Endothelial cell of umbilical vein (primary cell): Measurements from ENCODE around the gene PLEKHA8. TPM values are rescaled to one million over a fixed set of nuclear protein-coding genes. Genes with fewer than 3 reads are reported as not detected.

Source experiments
- BruUV-seq: library from RNA; stranded (reverse); fragments of 400-500 nt; replicated peaks from 2 replicates; lab custom pipeline; 2021; lab: Mats Ljungman, UMichigan
- CTCF ChIA-PET: fragments of 300-600, 350-600 bp; sonication (Branson Sonifier 250); formaldehyde crosslinking; loops from one replicate; lab custom pipeline; 2021; ENCODE audit warnings: antibody characterized with exemption, inconsistent platforms; lab: Charles Lee
- POLR2A ChIA-PET: fragments of 300-600, 350-600 bp; sonication (Branson Sonifier 250); formaldehyde crosslinking; loops from one replicate; lab custom pipeline; 2021; ENCODE audit warnings: antibody characterized with exemption, inconsistent platforms; lab: Charles Lee
- DNase-seq: peaks from one replicate; pipeline ENCODE4 v3.0.0-alpha.2; 2011; ENCODE audit warnings: low read depth, low spot score
- FAIRE-seq: peaks from 2 replicates; lab custom pipeline; 2011; peaks lifted over from hg19 to GRCh38; lab: Jason Lieb, UNC
- H2AFZ ChIP-seq: 2 replicates; pipeline ENCODE4 v1.6.0; 2012; ENCODE audit warnings: low read depth, low read length, control low read depth, inconsistent platforms
- H3K27ac ChIP-seq: 2 replicates; pipeline ENCODE4 v1.5.1; 2011; ENCODE audit warnings: low read depth, mild to moderate bottlenecking, control low read depth, low read length, moderate library complexity; ENCODE audit not compliant: insufficient read depth
- H3K27me3 ChIP-seq, 2 experiments: 2 replicates each; pipeline versions ENCODE4 v1.6.0 to v1.6.1; 2011; ENCODE audit warnings: low read length in 2 of 2, mixed read lengths in 1 of 2; ENCODE audit not compliant: control insufficient read depth in 2 of 2, insufficient read depth in 2 of 2
- H3K36me3 ChIP-seq, 2 experiments: 2 replicates in 1 of 2; 3 replicates in 1 of 2; pipeline ENCODE4 v1.5.1; 2011; ENCODE audit warnings: low read length in 2 of 2, mild to moderate bottlenecking in 1 of 2, moderate library complexity in 1 of 2; ENCODE audit not compliant: control insufficient read depth in 2 of 2, insufficient read depth in 2 of 2; ENCODE audit errors: extremely low read depth in 1 of 2
- H3K4me1 ChIP-seq: 3 replicates; pipeline ENCODE4 v1.5.1; 2011; ENCODE audit warnings: mild to moderate bottlenecking, low read length; ENCODE audit not compliant: control insufficient read depth, insufficient read depth; ENCODE audit errors: extremely low read depth
- H3K4me2 ChIP-seq: 2 replicates; pipeline ENCODE4 v1.6.1; 2011; ENCODE audit warnings: low read length, control low read depth, mixed read lengths; ENCODE audit not compliant: insufficient read depth
- H3K4me3 ChIP-seq, 3 experiments: fragments of 200-600 bp in 1 of 3; sonication (generic), shearing (Covaris generic) in 1 of 3; replicated peaks in 1 of 3; 2 replicates each; pipeline ENCODE4 v1.5.1; 2011 to 2016; ENCODE audit warnings: control low read depth in 3 of 3, low read length in 3 of 3, mild to moderate bottlenecking in 2 of 3, inconsistent platforms in 1 of 3, low read depth in 1 of 3, moderate library complexity in 1 of 3; ENCODE audit not compliant: insufficient read depth in 1 of 3
- H3K79me2 ChIP-seq: 2 replicates; pipeline ENCODE4 v1.6.0; 2012; ENCODE audit warnings: low read length, inconsistent platforms; ENCODE audit not compliant: control insufficient read depth, insufficient read depth
- H3K9ac ChIP-seq: replicated peaks from 2 replicates; pipeline ENCODE3; 2011; ENCODE audit warnings: low read length, control low read depth; ENCODE audit not compliant: insufficient read depth; ENCODE audit errors: extremely low read depth
- H3K9me1 ChIP-seq: replicated peaks from 3 replicates; pipeline ENCODE4 v1.6.0; 2011; ENCODE audit warnings: mild to moderate bottlenecking, low read length; ENCODE audit not compliant: control insufficient read depth, insufficient read depth; ENCODE audit errors: extremely low read depth
- H3K9me3 ChIP-seq: replicated peaks from 2 replicates; pipeline ENCODE4 v1.5.1; 2012; ENCODE audit warnings: low read length, inconsistent platforms; ENCODE audit not compliant: control insufficient read depth, insufficient read depth
- H4K20me1 ChIP-seq: replicated peaks from 2 replicates; pipeline ENCODE3; 2011; ENCODE audit warnings: mild to moderate bottlenecking, low read length; ENCODE audit not compliant: control insufficient read depth, insufficient read depth; ENCODE audit errors: extremely low read depth
- EZH2 ChIP-seq: IDR thresholded peaks from 2 replicates; pipeline ENCODE4 v1.6.1; 2012; ENCODE audit warnings: borderline replicate concordance, low read depth, mild to moderate bottlenecking, moderate library complexity, low read length, inconsistent platforms; ENCODE audit not compliant: severe bottlenecking
- FOS ChIP-seq: IDR thresholded peaks from 2 replicates; pipeline ENCODE4 v1.6.1; 2011; ENCODE audit warnings: mild to moderate bottlenecking, low read length, moderate library complexity, borderline replicate concordance; ENCODE audit not compliant: insufficient read depth
- GATA2 ChIP-seq: IDR thresholded peaks from 2 replicates; pipeline ENCODE4 v1.7.0; 2011; ENCODE audit warnings: low read depth, mild to moderate bottlenecking, moderate library complexity, mixed read lengths, low read length; ENCODE audit not compliant: insufficient read length, insufficient read depth
- JUN ChIP-seq: IDR thresholded peaks from 2 replicates; pipeline ENCODE4 v1.6.1; 2011; ENCODE audit warnings: borderline replicate concordance, low read depth; ENCODE audit not compliant: insufficient read length, insufficient read depth
- MYC ChIP-seq: IDR thresholded peaks from one replicate; pipeline ENCODE4 v1.6.1; 2011; ENCODE audit warnings: mild to moderate bottlenecking, low read depth, low read length
- POLR2A ChIP-seq: IDR thresholded peaks from 2 replicates; pipeline ENCODE4 v1.6.1; 2012; ENCODE audit warnings: low read depth, mild to moderate bottlenecking, control low read depth, low read length
- POLR2AphosphoS5 ChIP-seq: IDR thresholded peaks from 2 replicates; pipeline ENCODE4 v1.6.1; 2012; ENCODE audit warnings: low read depth, mild to moderate bottlenecking, control low read depth, low read length, moderate library complexity; ENCODE audit not compliant: insufficient read depth
- dilution Hi-C: fragments of 300-500 bp; cut with MboI; formaldehyde crosslinking; loops from one replicate; pipeline ENCODE4 v1.15.0; 2019; ENCODE audit warnings: low sequenced_read_pairs; ENCODE audit not compliant: extremely low pct_ligation_motif_present
- intact Hi-C: fragments of 100-400 bp; cut with micrococcal nuclease; formaldehyde crosslinking; loops from one replicate; pipeline ENCODE4 v1.10.0; 2022
- polyA plus RNA-seq, 4 experiments: library from polyadenylated mRNA; depleted of rRNA in 3 of 4; stranded (reverse) in 3 of 4; unstranded in 1 of 4; fragments of >200 nt; gene quantifications; 2 replicates each; pipeline versions ENCODE4 v1.2.1 to v1.2.3, GENCODE V29; 2011 to 2012; ENCODE audit warnings: missing spikeins in 1 of 4
- total RNA-seq: library from RNA; stranded (reverse); gene quantifications from 2 replicates; pipeline ENCODE4 v1.2.3, GENCODE V29; 2021
- TF ChIP-seq, protein P1 (sequence below), 2 donors: IDR thresholded peaks; 1 replicate in 1 of 2; 2 replicates in 1 of 2; pipeline ENCODE4 v1.5.1; 2011; ENCODE audit warnings: low read length in 2 of 2, mild to moderate bottlenecking in 2 of 2, moderate library complexity in 2 of 2, control low read depth in 1 of 2, inconsistent platforms in 1 of 2, low read depth in 1 of 2; ENCODE audit not compliant: insufficient read depth in 1 of 2; ENCODE audit errors: extremely low read depth in 1 of 2
- TF ChIP-seq, protein P2 (sequence below): IDR thresholded peaks from 2 replicates; pipeline ENCODE4 v1.6.1; 2011; ENCODE audit not compliant: insufficient read depth, insufficient read length

The PLEKHA8 gene
- total and polyA plus RNA-seq, 2 donors (not counting 3 experiments of a cell fraction or from before 2014, with no cell fraction given) = 4.5 to 19.8 TPM

GRCh38 chr7:30171766-30172447 lies 143.7 kb downstream of the PLEKHA8 start:
- dilution Hi-C loops (no loop called here), intact Hi-C loops (no loop called here)
- Histone ChIP-seq H3K79me2 (no peaks in the 10 kb centered on the region), H3K9me1 (no peaks in the 10 kb centered on the region), H2AFZ (no peak overlapping the region), H3K9me3 (no peaks in the 10 kb centered on the region), H3K27me3 (peaks cover 4% of the 10 kb centered on the region in 2 experiments), H3K9ac (no peak overlapping the region), H3K4me2 (no peak overlapping the region), H3K4me1 (no peaks in the 10 kb centered on the region), H3K36me3 (no peaks in the 10 kb centered on the region), H3K4me3 (no peak overlapping the region), H4K20me1 (no peaks in the 10 kb centered on the region), H3K27ac (no peak overlapping the region)
- POLR2A ChIA-PET = no interaction called here
- BruUV-seq = no TSS peak
- FAIRE-seq = no peak
- TF ChIP-seq JUN = no peak
- no peak for TF ChIP-seq POLR2AphosphoS5
- TF ChIP-seq FOS = no peak
- TF ChIP-seq, protein P1, sequence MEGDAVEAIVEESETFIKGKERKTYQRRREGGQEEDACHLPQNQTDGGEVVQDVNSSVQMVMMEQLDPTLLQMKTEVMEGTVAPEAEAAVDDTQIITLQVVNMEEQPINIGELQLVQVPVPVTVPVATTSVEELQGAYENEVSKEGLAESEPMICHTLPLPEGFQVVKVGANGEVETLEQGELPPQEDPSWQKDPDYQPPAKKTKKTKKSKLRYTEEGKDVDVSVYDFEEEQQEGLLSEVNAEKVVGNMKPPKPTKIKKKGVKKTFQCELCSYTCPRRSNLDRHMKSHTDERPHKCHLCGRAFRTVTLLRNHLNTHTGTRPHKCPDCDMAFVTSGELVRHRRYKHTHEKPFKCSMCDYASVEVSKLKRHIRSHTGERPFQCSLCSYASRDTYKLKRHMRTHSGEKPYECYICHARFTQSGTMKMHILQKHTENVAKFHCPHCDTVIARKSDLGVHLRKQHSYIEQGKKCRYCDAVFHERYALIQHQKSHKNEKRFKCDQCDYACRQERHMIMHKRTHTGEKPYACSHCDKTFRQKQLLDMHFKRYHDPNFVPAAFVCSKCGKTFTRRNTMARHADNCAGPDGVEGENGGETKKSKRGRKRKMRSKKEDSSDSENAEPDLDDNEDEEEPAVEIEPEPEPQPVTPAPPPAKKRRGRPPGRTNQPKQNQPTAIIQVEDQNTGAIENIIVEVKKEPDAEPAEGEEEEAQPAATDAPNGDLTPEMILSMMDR (IDR thresholded peaks at IDR 0.05; ENCODE audit: extremely low read depth in 1 of 2, insufficient read depth in 1 of 2, low read depth in 1 of 2, low read length in 2 of 2) = no peak
- TF ChIP-seq EZH2 = no peak
- no peak for TF ChIP-seq GATA2
- no peak for TF ChIP-seq MYC
- TF ChIP-seq POLR2A = no peak
- TF ChIP-seq, protein P2, sequence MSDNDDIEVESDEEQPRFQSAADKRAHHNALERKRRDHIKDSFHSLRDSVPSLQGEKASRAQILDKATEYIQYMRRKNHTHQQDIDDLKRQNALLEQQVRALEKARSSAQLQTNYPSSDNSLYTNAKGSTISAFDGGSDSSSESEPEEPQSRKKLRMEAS = no peak
- no peak for DNase-seq
- CTCF ChIA-PET = interaction anchor here (1.1 kb wide), 1 partner anchor 10 kb away, joined by 4 read pairs; no protein-coding TSS in a partner anchor
